Measurements from ENCODE around the gene PDIK1L.
A peak's percentile ranks its signal among the peaks of the same experiment; 100 is the strongest.

PDIK1L gene

DNA sequence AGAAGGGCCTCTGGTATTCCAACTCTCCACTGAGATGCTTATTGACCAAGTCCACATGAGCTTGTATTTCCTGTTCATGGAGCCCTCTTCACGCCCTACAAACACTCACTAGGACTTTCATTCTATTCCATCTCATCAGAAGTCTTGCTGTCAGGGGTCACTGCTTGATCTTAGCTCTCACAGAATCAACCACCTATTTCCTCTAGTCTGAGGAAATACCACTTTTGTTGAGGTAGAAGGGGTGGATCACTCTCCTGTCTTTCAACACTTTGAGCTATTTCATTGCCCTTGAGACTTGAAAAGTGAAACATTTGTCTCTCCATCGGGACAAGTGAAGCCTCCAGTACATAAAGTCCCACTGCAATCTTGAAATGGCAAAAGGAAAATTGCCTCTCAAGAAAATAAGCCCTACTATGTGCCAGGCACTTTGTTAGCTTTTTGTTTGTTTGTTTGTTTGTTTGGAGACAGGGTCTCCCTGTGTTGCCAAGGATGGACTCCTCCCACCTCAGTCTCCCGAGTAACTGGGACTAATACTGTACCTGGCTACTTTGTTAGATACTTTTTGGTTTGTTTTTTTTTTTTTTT is 27.4 kb downstream of the PDIK1L start:
- Mint-ChIP-seq H3K27me3 (no peaks in the 10 kb centered on the region), H3K4me3 (peak overlapping the region; percentile 3), H3K36me3 (no peaks in the 10 kb centered on the region), H3K27ac (peak overlapping the region; percentile 42), H3K4me1 (peaks cover 16% of the 10 kb centered on the region), H3K9me3 (no peaks in the 10 kb centered on the region)
- no peak for DNase-seq
- CTCF ChIA-PET: interaction anchor here (1.0 to 1.6 kb wide), 7 partner anchors 10 to 34 kb away, joined by 3 to 7 read pairs (median 4); no protein-coding TSS in a partner anchor

- Mint-ChIP-seq H3K27ac (no peak overlapping the region), H3K36me3 (no peaks in the 10 kb centered on the region), H3K27me3 (peaks cover 13% of the 10 kb centered on the region), H3K4me1 (peaks cover 23% of the 10 kb centered on the region), H3K4me3 (no peak overlapping the region), H3K9me3 (no peaks in the 10 kb centered on the region)
- CTCF ChIA-PET: interaction anchor here (1.4 to 7.7 kb wide), 6 partner anchors 14 to 92 kb away, joined by 3 to 212 read pairs (median 26); partner anchors contain the start of gene CEP85
- no peak for DNase-seq
Measured at GRCh38 chr1:26142159-26142558, 30.5 kb downstream of the PDIK1L start.

GRCh38 chr1:26145041-26145959 is 33.7 kb downstream of the PDIK1L start:
- CTCF ChIA-PET: interaction anchor here (0.6 to 7.7 kb wide), 32 partner anchors 11 to 272 kb away, joined by 3 to 212 read pairs (median 6); partner anchors contain the start of genes CEP85, PAFAH2, PDIK1L and ZNF593OS
- Mint-ChIP-seq H3K27me3 (peaks cover 40% of the 10 kb centered on the region), H3K27ac (no peak overlapping the region), H3K36me3 (no peaks in the 10 kb centered on the region), H3K4me3 (no peak overlapping the region), H3K9me3 (no peaks in the 10 kb centered on the region), H3K4me1 (peaks cover 7% of the 10 kb centered on the region)
- DNase-seq: peak; percentile 85

DNA sequence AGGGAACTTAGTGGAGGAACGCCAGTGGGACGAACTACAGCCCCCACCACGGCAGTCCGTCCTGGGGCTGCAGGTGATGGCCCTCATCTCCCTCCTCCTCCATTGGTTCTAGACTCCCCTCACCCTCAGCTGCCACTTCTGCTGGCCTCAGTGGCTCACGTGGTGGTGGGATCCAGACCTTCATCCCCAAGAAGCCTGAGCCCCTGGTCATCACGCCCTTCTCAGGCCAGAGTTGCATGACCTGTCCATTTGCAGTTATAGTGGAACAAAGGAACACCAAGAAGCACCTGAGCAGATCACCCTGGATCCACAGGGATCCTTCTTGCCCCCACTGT is 34.3 kb downstream of the PDIK1L start:
- Mint-ChIP-seq H3K27me3 (peaks cover 40% of the 10 kb centered on the region), H3K9me3 (no peaks in the 10 kb centered on the region)
- CTCF ChIA-PET: interaction anchor here (0.8 to 7.7 kb wide), 17 partner anchors 10 to 271 kb away, joined by 3 to 212 read pairs (median 7); partner anchors contain the start of gene PDIK1L

GRCh38 chr1:26148887-26149286 is 37.3 kb downstream of the PDIK1L start:
- H3K36me3 Mint-ChIP-seq: no peaks in the 10 kb centered on the region
- CTCF ChIA-PET: interaction anchor here (7.7 kb wide), 1 partner anchor 46 kb away, joined by 212 read pairs; no protein-coding TSS in a partner anchor
- peaks cover 57% of the 10 kb centered on the region for H3K27me3 Mint-ChIP-seq
- no peak overlapping the region for H3K4me3 Mint-ChIP-seq
- peaks cover 7% of the 10 kb centered on the region for H3K4me1 Mint-ChIP-seq
- H3K27ac Mint-ChIP-seq: no peak overlapping the region
- no peaks in the 10 kb centered on the region for H3K9me3 Mint-ChIP-seq
- DNase-seq: no peak

More for the DNA sequence above, 34.3 kb downstream of the PDIK1L start:
- H3K4me1 Mint-ChIP-seq: peaks cover 7% of the 10 kb centered on the region
- no peaks in the 10 kb centered on the region for H3K36me3 Mint-ChIP-seq
- no peak for DNase-seq
- H3K4me3 Mint-ChIP-seq: no peak overlapping the region
- no peak overlapping the region for H3K27ac Mint-ChIP-seq

- no peak for DNase-seq
- no peaks in the 10 kb centered on the region for H3K36me3 Mint-ChIP-seq
- peaks cover 4% of the 10 kb centered on the region for H3K4me1 Mint-ChIP-seq
- H3K4me3 Mint-ChIP-seq: no peak overlapping the region
- peaks cover 71% of the 10 kb centered on the region for H3K27me3 Mint-ChIP-seq
- H3K27ac Mint-ChIP-seq: no peak overlapping the region
- CTCF ChIA-PET: interaction anchor here (5.9 kb wide), 1 partner anchor 10 kb away, joined by 47 read pairs; no protein-coding TSS in a partner anchor
- H3K9me3 Mint-ChIP-seq: no peaks in the 10 kb centered on the region
Measured at GRCh38 chr1:26153966-26154532, 42.4 kb downstream of the PDIK1L start.

GRCh38 chr1:26154750-26155149 is 43.1 kb downstream of the PDIK1L start:
- no peaks in the 10 kb centered on the region for H3K9me3 Mint-ChIP-seq
- DNase-seq: no peak
- peaks cover 4% of the 10 kb centered on the region for H3K4me1 Mint-ChIP-seq
- CTCF ChIA-PET: interaction anchor here (1.0 to 5.9 kb wide), 3 partner anchors 11 to 52 kb away, joined by 3 to 47 read pairs (median 13); partner anchors contain the start of gene ZNF593
- peaks cover 72% of the 10 kb centered on the region for H3K27me3 Mint-ChIP-seq
- H3K4me3 Mint-ChIP-seq: no peak overlapping the region
- H3K36me3 Mint-ChIP-seq: no peaks in the 10 kb centered on the region
- H3K27ac Mint-ChIP-seq: no peak overlapping the region

DNA sequence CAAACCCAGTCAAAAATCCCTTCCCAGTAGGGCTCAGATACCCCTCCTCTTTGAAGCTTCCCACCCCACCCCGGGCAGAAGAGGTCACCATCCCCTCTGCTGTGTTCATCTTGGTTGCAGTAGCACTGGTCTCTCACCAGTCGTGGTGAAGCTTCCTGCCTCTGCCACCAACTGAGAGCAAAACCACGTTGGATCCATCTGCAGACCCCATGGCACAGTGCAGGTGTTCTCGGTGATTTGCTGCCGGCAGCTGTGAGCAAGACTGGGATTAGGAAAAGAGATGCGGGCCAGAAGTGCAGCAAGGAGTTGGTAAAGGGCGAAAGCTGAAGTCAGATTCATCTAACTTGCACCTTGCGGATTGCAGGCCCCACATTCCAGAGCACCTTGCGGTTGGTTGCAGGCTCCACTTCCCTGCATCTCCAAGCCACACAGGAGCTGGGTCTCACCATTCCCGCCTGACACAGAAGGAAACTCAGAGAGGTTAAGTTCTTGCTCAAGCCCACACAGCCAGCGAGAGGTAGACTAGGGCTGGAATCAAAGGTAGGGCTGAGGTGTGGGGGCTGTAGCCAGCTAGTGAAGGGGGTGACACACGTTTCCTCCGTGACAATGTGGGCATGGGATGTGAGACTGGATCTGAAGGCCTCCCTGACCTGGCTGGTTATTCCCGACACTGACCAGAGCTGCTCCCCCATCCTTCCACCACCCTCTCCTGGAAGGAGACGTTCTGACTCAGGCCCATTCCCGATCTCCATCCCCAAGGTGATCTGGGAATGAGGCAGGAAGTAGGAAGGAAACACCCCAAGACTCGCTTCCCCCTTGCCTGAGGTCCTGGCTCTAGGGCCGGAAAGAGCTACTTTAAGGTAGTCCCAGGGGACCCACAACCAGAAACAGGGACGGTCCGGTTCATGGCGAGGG is 44.0 kb downstream of the PDIK1L start:
- no peak overlapping the region for H3K4me3 Mint-ChIP-seq
- H3K36me3 Mint-ChIP-seq: no peaks in the 10 kb centered on the region
- H3K27me3 Mint-ChIP-seq: peaks cover 77% of the 10 kb centered on the region
- peaks cover 4% of the 10 kb centered on the region for H3K4me1 Mint-ChIP-seq
- H3K27ac Mint-ChIP-seq: no peak overlapping the region
- no peak for DNase-seq
- CTCF ChIA-PET: interaction anchor here (0.8 to 5.9 kb wide), 7 partner anchors 10 to 78 kb away, joined by 3 to 47 read pairs (median 6); partner anchors contain the start of genes CEP85 and ZNF593
- H3K9me3 Mint-ChIP-seq: no peaks in the 10 kb centered on the region

- Mint-ChIP-seq H3K9me3 (no peaks in the 10 kb centered on the region), H3K27me3 (peaks cover 81% of the 10 kb centered on the region), H3K4me1 (peaks cover 4% of the 10 kb centered on the region), H3K36me3 (no peaks in the 10 kb centered on the region), H3K4me3 (no peak overlapping the region), H3K27ac (no peak overlapping the region)
- peak; percentile 54 for DNase-seq
- CTCF ChIA-PET: interaction anchor here (1.4 to 5.9 kb wide), 5 partner anchors 9 to 77 kb away, joined by 4 to 47 read pairs (median 6); partner anchors contain the start of gene CEP85
Measured at GRCh38 chr1:26156285-26157038, 44.8 kb downstream of the PDIK1L start.

DNA sequence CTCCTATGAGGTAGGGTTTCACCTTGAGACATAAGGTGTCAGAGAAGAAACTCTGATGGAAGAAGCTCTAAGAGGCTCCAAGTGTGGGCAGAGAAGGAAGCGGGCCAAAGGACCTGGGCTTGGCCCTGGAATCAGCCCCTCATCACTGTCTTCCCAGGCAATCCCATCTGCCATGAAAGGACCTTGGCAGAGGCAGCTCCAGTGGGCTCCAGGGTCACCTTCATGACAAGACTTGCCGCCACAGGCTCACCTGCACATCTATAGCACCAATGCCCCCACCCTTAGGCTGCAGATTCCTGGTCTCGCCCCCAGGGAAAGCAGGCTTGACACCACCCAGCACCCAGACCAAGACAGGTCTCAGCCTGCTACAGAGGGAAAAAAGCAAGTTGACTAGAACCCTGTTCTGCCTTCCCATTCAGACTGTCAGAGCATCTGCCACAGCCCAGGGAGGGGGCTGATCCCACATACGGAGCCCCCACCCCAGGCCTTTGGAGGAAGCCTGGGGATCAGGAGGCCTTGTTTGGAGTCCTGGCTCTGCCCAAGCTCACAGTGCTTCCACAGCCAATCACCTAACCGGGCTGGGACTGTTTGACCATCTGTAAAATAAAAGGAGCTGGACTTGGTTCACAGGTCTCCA is 46.8 kb downstream of the PDIK1L start:
- H3K4me1 Mint-ChIP-seq: peaks cover 8% of the 10 kb centered on the region
- H3K27ac Mint-ChIP-seq: no peak overlapping the region
- no peaks in the 10 kb centered on the region for H3K9me3 Mint-ChIP-seq
- no peak for DNase-seq
- no peak overlapping the region for H3K4me3 Mint-ChIP-seq
- H3K36me3 Mint-ChIP-seq: no peaks in the 10 kb centered on the region
- H3K27me3 Mint-ChIP-seq: peaks cover 92% of the 10 kb centered on the region
- CTCF ChIA-PET: interaction anchor here (5.9 kb wide), 1 partner anchor 15 kb away, joined by 47 read pairs; no protein-coding TSS in a partner anchor

DNA sequence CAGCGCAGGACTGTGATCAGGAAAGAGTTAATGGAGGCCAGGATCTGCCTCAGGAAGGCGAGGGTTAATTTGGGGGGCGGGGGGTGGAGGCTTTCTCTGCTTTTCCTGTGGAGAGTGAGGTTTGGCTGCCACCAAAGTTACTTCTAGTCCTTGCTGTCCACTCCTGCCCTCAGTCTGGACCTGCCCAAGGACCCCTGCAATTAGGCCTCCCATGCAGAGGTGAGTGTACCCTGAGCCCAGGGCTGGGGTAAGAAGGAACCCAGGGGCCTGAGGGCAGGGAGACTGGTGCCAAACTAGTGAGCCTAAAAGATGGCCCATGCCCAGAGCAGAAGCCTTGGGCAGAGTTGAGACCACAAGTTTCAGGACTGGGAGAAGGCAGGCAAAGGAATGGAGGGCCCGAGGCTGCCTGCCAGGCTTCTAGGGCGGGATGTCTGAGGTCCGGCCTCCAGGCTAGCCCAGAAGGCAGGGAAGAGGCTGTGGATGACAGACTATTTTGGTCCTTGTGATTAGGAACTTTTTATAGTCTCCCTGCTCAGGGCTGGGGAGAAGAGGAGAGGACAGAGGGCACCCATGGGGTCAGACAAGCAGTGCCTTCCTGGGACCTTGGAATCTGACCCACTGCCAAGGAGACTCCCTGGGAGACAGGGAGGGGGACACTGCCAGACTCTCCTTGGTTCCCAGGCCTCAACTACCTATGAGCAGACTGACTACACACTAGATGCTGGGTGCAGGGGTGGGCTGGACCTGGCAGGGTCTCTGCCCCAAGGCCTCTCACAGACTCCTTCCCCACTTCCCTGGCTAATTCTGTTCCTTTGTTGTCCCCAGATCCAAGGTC is 47.5 kb downstream of the PDIK1L start, which contains the start of gene FAM110D:
FAM110D (plus strand) TSS at position 172 of the 835 bp plus-strand sequence. CDS start 2,213 bp downstream, outside the sequence.
- CTCF ChIA-PET: interaction anchor here (5.9 kb wide), 1 partner anchor 15 kb away, joined by 47 read pairs; no protein-coding TSS in a partner anchor
- Mint-ChIP-seq H3K27me3 (peaks cover 93% of the 10 kb centered on the region), H3K4me1 (peaks cover 13% of the 10 kb centered on the region), H3K4me3 (no peak within 1 kb of the TSS), H3K9me3 (no peaks in the 10 kb centered on the region), H3K36me3 (no peaks in the 10 kb centered on the region), H3K27ac (no peak within 1 kb of the TSS)
- no peak for DNase-seq
